ENCODE measurements around the gene C20orf141. TPM values are rescaled to one million over a fixed set of nuclear protein-coding genes. Genes with fewer than 3 reads are reported as not detected.

The C20orf141 gene
- total RNA-seq, 1 donor from 2014 or later = not detected

GRCh38 chr20:2773812-2774211, 41.0 kb upstream of the C20orf141 start:
- intact Hi-C loops (cut with DNase I) = no loop called here
- no peak for TF ChIP-seq POLR2AphosphoS5 (IDR thresholded peaks at IDR 0.05; ENCODE audit: insufficient read depth in 1 of 2, low read depth in 1 of 2)
- TF ChIP-seq CTCF (IDR thresholded peaks at IDR 0.05) = no peak
- no peak for TF ChIP-seq POLR2A (IDR thresholded peaks at IDR 0.05)
- no peaks in the 10 kb centered on the region for H3K9me3 ChIP-seq
- H3K36me3 ChIP-seq = no peaks in the 10 kb centered on the region
- H3K27ac ChIP-seq = no peak overlapping the region
- DNase-seq (ENCODE audit: extremely low spot score in 2 of 2) = no peak
- H3K27me3 ChIP-seq = no peaks in the 10 kb centered on the region
- no peak overlapping the region for H3K4me3 ChIP-seq
- peaks cover 3% of the 10 kb centered on the region for H3K4me1 ChIP-seq

- Histone ChIP-seq H3K36me3 (no peaks in the 10 kb centered on the region), H3K9me3 (no peaks in the 10 kb centered on the region), H3K27me3 (no peaks in the 10 kb centered on the region), H3K4me3 (no peak overlapping the region), H3K4me1 (no peaks in the 10 kb centered on the region), H3K27ac (no peak overlapping the region)
- intact Hi-C loops (cut with DNase I) = no loop called here
- no peak for DNase-seq (ENCODE audit: extremely low spot score in 2 of 2)
- TF ChIP-seq POLR2AphosphoS5 (IDR thresholded peaks at IDR 0.05; ENCODE audit: insufficient read depth in 1 of 2, low read depth in 1 of 2) (no peak), POLR2A (IDR thresholded peaks at IDR 0.05) (no peak), CTCF (IDR thresholded peaks at IDR 0.05) (no peak)
Observed at GRCh38 chr20:2775139-2775538, 39.6 kb upstream of the C20orf141 start.

- intact Hi-C loops (cut with DNase I) = no loop called here
- no peaks in the 10 kb centered on the region for H3K9me3 ChIP-seq
- H3K4me1 ChIP-seq = no peaks in the 10 kb centered on the region
- no peaks in the 10 kb centered on the region for H3K27me3 ChIP-seq
- no peak for TF ChIP-seq CTCF (IDR thresholded peaks at IDR 0.05)
- TF ChIP-seq POLR2AphosphoS5 (IDR thresholded peaks at IDR 0.05; ENCODE audit: insufficient read depth in 1 of 2, low read depth in 1 of 2) = no peak
- TF ChIP-seq POLR2A (IDR thresholded peaks at IDR 0.05) = no peak
- H3K36me3 ChIP-seq = no peaks in the 10 kb centered on the region
- H3K4me3 ChIP-seq = no peak overlapping the region
- no peak overlapping the region for H3K27ac ChIP-seq
- DNase-seq (ENCODE audit: extremely low spot score in 2 of 2) = no peak
Observed at GRCh38 chr20:2778602-2779321, 36.0 kb upstream of the C20orf141 start.

- no peaks in the 10 kb centered on the region for H3K9me3 ChIP-seq
- no peaks in the 10 kb centered on the region for H3K36me3 ChIP-seq
- H3K27ac ChIP-seq = no peak overlapping the region
- no peaks in the 10 kb centered on the region for H3K27me3 ChIP-seq
- H3K4me1 ChIP-seq = no peaks in the 10 kb centered on the region
- DNase-seq (ENCODE audit: extremely low spot score in 2 of 2) = no peak
- H3K4me3 ChIP-seq = no peak overlapping the region
- intact Hi-C loops (cut with DNase I) = no loop called here
- no peak for TF ChIP-seq CTCF (IDR thresholded peaks at IDR 0.05)
- no peak for TF ChIP-seq POLR2A (IDR thresholded peaks at IDR 0.05)
- no peak for TF ChIP-seq POLR2AphosphoS5 (IDR thresholded peaks at IDR 0.05; ENCODE audit: insufficient read depth in 1 of 2, low read depth in 1 of 2)
Observed at GRCh38 chr20:2780948-2781347, 33.8 kb upstream of the C20orf141 start.

GRCh38 chr20:2783908-2784566, 30.8 kb upstream of the C20orf141 start:
- intact Hi-C loops (cut with DNase I) = no loop called here
- DNase-seq (ENCODE audit: extremely low spot score in 2 of 2) = no peak
- Histone ChIP-seq H3K4me1 (no peaks in the 10 kb centered on the region), H3K27ac (no peak overlapping the region), H3K27me3 (no peaks in the 10 kb centered on the region), H3K36me3 (no peaks in the 10 kb centered on the region), H3K4me3 (no peak overlapping the region), H3K9me3 (no peaks in the 10 kb centered on the region)
- TF ChIP-seq POLR2A (IDR thresholded peaks at IDR 0.05) (no peak), POLR2AphosphoS5 (IDR thresholded peaks at IDR 0.05; ENCODE audit: insufficient read depth in 1 of 2, low read depth in 1 of 2) (no peak), CTCF (IDR thresholded peaks at IDR 0.05) (no peak)
